SK-N-SH (cell line): Measurements from ENCODE around the gene C2CD3. TPM values are rescaled to one million over a fixed set of nuclear protein-coding genes. Genes with fewer than 3 reads are reported as not detected.
A peak's percentile ranks its signal among the peaks of the same experiment; 100 is the strongest.

ENCODE experiments used
- CTCF ChIA-PET: fragments of 300-600, 350-600 bp; formaldehyde crosslinking; extraction: SDS; loops from one replicate; lab custom pipeline; 2021; lab: Yijun Ruan, JAX
- POLR2A ChIA-PET: fragments of 350-600 bp; sonication (Branson Sonifier 250); formaldehyde crosslinking; extraction: SDS; loops from one replicate; lab custom pipeline; 2020; ENCODE audit warnings: antibody characterized with exemption, inconsistent platforms; lab: Yijun Ruan, JAX
- DNase-seq: peaks from one replicate; pipeline ENCODE4 v3.0.0; 2012
- H2AFZ ChIP-seq: fragments of 200-600 bp; sonication (generic); 2 replicates; pipeline ENCODE4 v1.8.1; 2016; ENCODE audit warnings: antibody characterized with exemption, mild to moderate bottlenecking, low read depth
- H3F3A ChIP-seq: fragments of 200-600 bp; sonication (generic); replicated peaks from 2 replicates; pipeline ENCODE3; 2016; ENCODE audit warnings: antibody characterized with exemption, mild to moderate bottlenecking; ENCODE audit not compliant: insufficient read depth
- H3K27ac ChIP-seq, 2 experiments: fragments of 200-500 bp in 1 of 2; fragments of 200-600 bp in 1 of 2; sonication (Bioruptor generic) in 1 of 2; sonication (generic), shearing (Covaris generic) in 1 of 2; 2 replicates each; pipeline versions ENCODE4 v1.5.1 to v1.6.1; 2014 to 2016; ENCODE audit warnings: low read depth in 2 of 2, inconsistent platforms in 1 of 2, low read length in 1 of 2, mild to moderate bottlenecking in 1 of 2, mixed read lengths in 1 of 2
- H3K27me3 ChIP-seq: fragments of 200-600 bp; sonication (generic), shearing (Covaris generic); 2 replicates; pipeline ENCODE4 v1.6.1; 2016; ENCODE audit warnings: mixed run types; ENCODE audit not compliant: insufficient read depth
- H3K36me3 ChIP-seq, 2 experiments: fragments of 200-500 bp in 1 of 2; fragments of 200-600 bp in 1 of 2; sonication (Bioruptor generic) in 1 of 2; sonication (generic) in 1 of 2; replicated peaks in 1 of 2; 2 replicates each; pipeline versions ENCODE3 to v1.5.1; 2014 to 2016; ENCODE audit warnings: low read length in 1 of 2, mild to moderate bottlenecking in 1 of 2; ENCODE audit not compliant: insufficient read depth in 2 of 2, control insufficient read depth in 1 of 2
- H3K4me1 ChIP-seq, 2 experiments: fragments of 200-500 bp in 1 of 2; fragments of 200-600 bp in 1 of 2; sonication (Bioruptor generic) in 1 of 2; sonication (generic), shearing (Covaris generic) in 1 of 2; 2 replicates each; pipeline versions ENCODE4 v1.5.1 to v1.6.1; 2014 to 2016; ENCODE audit warnings: low read depth in 1 of 2, low read length in 1 of 2, mixed run types in 1 of 2; ENCODE audit not compliant: insufficient read depth in 2 of 2, control insufficient read depth in 1 of 2
- H3K4me2 ChIP-seq: fragments of 200-600 bp; sonication (generic), shearing (Covaris generic); 2 replicates; pipeline ENCODE4 v1.6.1; 2017; ENCODE audit warnings: mixed run types
- H3K4me3 ChIP-seq, 2 experiments: fragments of 200-500 bp in 1 of 2; fragments of 200-600 bp in 1 of 2; sonication (Bioruptor generic) in 1 of 2; sonication (generic), shearing (Covaris generic) in 1 of 2; 2 replicates each; pipeline versions ENCODE4 v1.5.1 to v1.8.1; 2014 to 2016; ENCODE audit warnings: low read depth in 2 of 2, inconsistent platforms in 1 of 2, low read length in 1 of 2, mild to moderate bottlenecking in 1 of 2, mixed read lengths in 1 of 2, moderate library complexity in 1 of 2
- H3K79me2 ChIP-seq: fragments of 200-600 bp; sonication (generic); 2 replicates; pipeline ENCODE4 v1.8.1; 2017; ENCODE audit warnings: mild to moderate bottlenecking; ENCODE audit not compliant: insufficient read depth
- H3K9ac ChIP-seq: fragments of 200-600 bp; sonication (generic); 2 replicates; pipeline ENCODE4 v1.6.1; 2017; ENCODE audit warnings: mixed run types
- H3K9me2 ChIP-seq: fragments of 200-600 bp; sonication (generic); 2 replicates; pipeline ENCODE4 v1.6.1; 2017; ENCODE audit warnings: mixed run types
- H3K9me3 ChIP-seq: fragments of 200-600 bp; sonication (generic); 2 replicates; pipeline ENCODE4 v1.6.1; 2017; ENCODE audit warnings: mixed run types, mild to moderate bottlenecking, moderate library complexity
- H4K20me1 ChIP-seq: fragments of 200-600 bp; sonication (generic); 2 replicates; pipeline ENCODE4 v1.6.1; 2017; ENCODE audit warnings: mild to moderate bottlenecking, mixed run types; ENCODE audit not compliant: insufficient read depth
- ELF1 ChIP-seq: IDR thresholded peaks from 2 replicates; pipeline ENCODE4 v1.4.0; 2012
- EP300 ChIP-seq, 2 experiments: IDR thresholded peaks; 2 replicates each; pipeline versions ENCODE4 v1.4.0 to v1.6.1; 2012; ENCODE audit warnings: borderline replicate concordance in 1 of 2, low read depth in 1 of 2, low read length in 1 of 2
- GATA2 ChIP-seq: sonication (generic); formaldehyde crosslinking; IDR thresholded peaks from 2 replicates; pipeline ENCODE4 v1.5.0; 2020; ENCODE audit warnings: mild to moderate bottlenecking, missing genetic modification reagents
- IRF3 ChIP-seq: fragments of 150-350 bp; IDR thresholded peaks from 2 replicates; pipeline ENCODE4 v1.6.1; 2016; ENCODE audit warnings: mild to moderate bottlenecking, low read depth, low read length
- JUND ChIP-seq: IDR thresholded peaks from 2 replicates; pipeline ENCODE4 v1.4.0; 2012
- MAX ChIP-seq: IDR thresholded peaks from 2 replicates; pipeline ENCODE4 v1.4.0; 2012; ENCODE audit warnings: low read depth
- MEF2A ChIP-seq: IDR thresholded peaks from 2 replicates; pipeline ENCODE4 v1.4.0; 2012; ENCODE audit warnings: low read depth, borderline replicate concordance
- MXI1 ChIP-seq: IDR thresholded peaks from 2 replicates; pipeline ENCODE4 v1.6.1; 2012; ENCODE audit warnings: mild to moderate bottlenecking, low read depth, low read length, improper control_type of control experiment
- NFIC ChIP-seq: IDR thresholded peaks from 2 replicates; pipeline ENCODE4 v1.4.0; 2012; ENCODE audit warnings: borderline replicate concordance
- PBX3 ChIP-seq: IDR thresholded peaks from 2 replicates; pipeline ENCODE4; 2012
- POLR2AphosphoS5 ChIP-seq: IDR thresholded peaks from 2 replicates; pipeline ENCODE4 v1.6.1; 2012; ENCODE audit warnings: low read depth, low read length
- RAD21 ChIP-seq: IDR thresholded peaks from 2 replicates; pipeline ENCODE4 v1.6.1; 2012; ENCODE audit warnings: mild to moderate bottlenecking, low read length
- REST ChIP-seq: IDR thresholded peaks from 2 replicates; pipeline ENCODE4 v1.6.1; 2012; ENCODE audit warnings: mild to moderate bottlenecking, low read depth, low read length, moderate library complexity
- RXRA ChIP-seq: IDR thresholded peaks from 2 replicates; pipeline ENCODE4 v1.4.0; 2012; ENCODE audit warnings: low read depth, mild to moderate bottlenecking, borderline replicate concordance
- SIN3A ChIP-seq: IDR thresholded peaks from 2 replicates; pipeline ENCODE4 v1.6.1; 2012; ENCODE audit warnings: low read depth, mild to moderate bottlenecking, low read length, moderate library complexity, borderline replicate concordance
- SMC3 ChIP-seq: IDR thresholded peaks from 2 replicates; pipeline ENCODE4 v1.6.1; 2012; ENCODE audit warnings: low read depth, low read length, improper control_type of control experiment
- TCF12 ChIP-seq: IDR thresholded peaks from 2 replicates; pipeline ENCODE4 v1.4.0; 2012
- TEAD4 ChIP-seq: IDR thresholded peaks from 2 replicates; pipeline ENCODE4 v1.4.0; 2012; ENCODE audit warnings: mild to moderate bottlenecking, borderline replicate concordance; ENCODE audit not compliant: insufficient read depth
- YY1 ChIP-seq: IDR thresholded peaks from 2 replicates; pipeline ENCODE4 v1.4.0; 2012; ENCODE audit warnings: low read depth, mild to moderate bottlenecking
- WGBS: methylation state at CpG from one replicate; pipeline ENCODE4 v1.1.6; 2017; ENCODE audit warnings: low lambda C conversion rate; 5-methylcytosine and 5-hydroxymethylcytosine counted together
- polyA plus RNA-seq, 3 experiments: library from polyadenylated mRNA; depleted of rRNA; stranded (reverse); fragments of >200 nt; gene quantifications; 2 replicates each; pipeline ENCODE4 v1.2.3, GENCODE V29; 2012
- TF ChIP-seq, protein P1 (sequence below): fragments of 150-350 bp; IDR thresholded peaks from 2 replicates; pipeline ENCODE4 v1.6.1; 2017; ENCODE audit warnings: antibody characterized with exemption, low read length, low read depth, borderline replicate concordance
- TF ChIP-seq, protein P2 (sequence below): IDR thresholded peaks from 2 replicates; pipeline ENCODE4 v1.4.0; 2012; ENCODE audit warnings: low read depth, borderline replicate concordance

Gene C2CD3
- polyA plus RNA-seq, 1 of the 3 experiments (the other 2 are of a cell fraction), result 7.0 TPM

DNA sequence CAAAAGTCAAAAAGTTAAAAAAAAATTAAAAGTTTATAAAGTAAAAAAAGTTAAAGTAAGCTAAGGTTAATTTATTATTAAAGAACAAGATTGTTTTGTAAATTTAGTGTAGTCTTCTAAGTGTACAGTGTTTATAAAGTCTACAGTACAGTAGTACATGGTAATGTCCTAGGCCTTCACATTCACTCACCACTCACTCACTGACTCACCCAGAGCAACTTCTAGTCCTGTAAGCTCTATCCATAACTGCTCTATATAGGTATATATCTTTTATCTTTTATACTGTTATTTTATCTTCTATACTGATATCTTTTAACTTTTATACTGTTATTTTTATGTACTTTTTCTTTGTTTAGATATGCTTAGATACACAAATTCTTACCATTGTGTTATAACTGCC is 11.2 kb downstream of the C2CD3 start:
- CTCF ChIA-PET, result interaction anchor here (0.6 kb wide), 1 partner anchor 1299 kb away, joined by 3 read pairs; no protein-coding TSS in a partner anchor
- Histone ChIP-seq H3K9ac (no peak overlapping the region), H3K4me3 (no peak overlapping the region), H3K27me3 (no peaks in the 10 kb centered on the region), H3K36me3 (peaks cover 22 to 33% of the 10 kb centered on the region in 2 experiments)
- TF ChIP-seq NFIC (no peak), MAX (no peak)
- TF ChIP-seq, all 33 proteins: peak for 0
- Histone ChIP-seq H3K4me2 (no peak overlapping the region), H3F3A (peaks cover 10% of the 10 kb centered on the region), H4K20me1 (no peaks in the 10 kb centered on the region), H3K79me2 (peaks cover 37% of the 10 kb centered on the region), H3K4me1 (peaks cover 0 to 6% of the 10 kb centered on the region in 2 experiments; a peak in 2 of 4 replicates), H2AFZ (no peak overlapping the region), H3K9me2 (no peaks in the 10 kb centered on the region), H3K27ac (no peak overlapping the region), H3K9me3 (no peaks in the 10 kb centered on the region)
- no peak for DNase-seq
- POLR2A ChIA-PET, result no interaction called here

DNA sequence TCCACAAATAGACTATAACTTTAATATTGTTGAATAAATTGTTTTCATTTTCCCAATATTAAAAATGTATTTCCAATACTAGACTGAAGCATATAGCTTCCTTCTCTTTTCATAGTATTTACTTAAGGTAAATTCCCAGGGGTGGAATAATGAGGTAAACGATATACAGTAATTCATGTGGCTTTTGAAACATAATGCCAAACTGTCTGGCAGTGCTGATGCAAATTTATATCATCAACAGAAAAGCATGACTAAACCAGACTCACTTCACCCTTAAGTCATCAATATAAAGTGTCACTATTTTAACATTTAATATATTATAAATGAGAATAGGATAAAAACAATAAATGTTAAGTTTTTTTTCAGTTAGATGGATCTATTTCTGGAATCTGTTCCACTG is 13.6 kb downstream of the C2CD3 start:
- Histone ChIP-seq H3F3A (peaks cover 18% of the 10 kb centered on the region), H3K4me1 (peaks cover 0 to 12% of the 10 kb centered on the region in 2 experiments; a peak in 2 of 4 replicates), H4K20me1 (no peaks in the 10 kb centered on the region), H3K27ac (0 out of 4 replicates have a peak overlapping the region, but pooled peaks of 1 of the 2 experiments have one; percentile 5), H2AFZ (no peak overlapping the region), H3K4me2 (no peak overlapping the region), H3K27me3 (no peaks in the 10 kb centered on the region), H3K9me3 (no peaks in the 10 kb centered on the region), H3K79me2 (peaks cover 62% of the 10 kb centered on the region), H3K9me2 (no peaks in the 10 kb centered on the region), H3K36me3 (peaks cover 18 to 22% of the 10 kb centered on the region in 2 experiments), H3K9ac (no peak overlapping the region), H3K4me3 (no peak overlapping the region)
- WGBS, result 69% methylated on average over 1 of the region's 1 CpG
- DNase-seq, result no peak
- TF ChIP-seq, protein P1, sequence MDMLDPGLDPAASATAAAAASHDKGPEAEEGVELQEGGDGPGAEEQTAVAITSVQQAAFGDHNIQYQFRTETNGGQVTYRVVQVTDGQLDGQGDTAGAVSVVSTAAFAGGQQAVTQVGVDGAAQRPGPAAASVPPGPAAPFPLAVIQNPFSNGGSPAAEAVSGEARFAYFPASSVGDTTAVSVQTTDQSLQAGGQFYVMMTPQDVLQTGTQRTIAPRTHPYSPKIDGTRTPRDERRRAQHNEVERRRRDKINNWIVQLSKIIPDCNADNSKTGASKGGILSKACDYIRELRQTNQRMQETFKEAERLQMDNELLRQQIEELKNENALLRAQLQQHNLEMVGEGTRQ, result no peak
- TF ChIP-seq, protein P2, sequence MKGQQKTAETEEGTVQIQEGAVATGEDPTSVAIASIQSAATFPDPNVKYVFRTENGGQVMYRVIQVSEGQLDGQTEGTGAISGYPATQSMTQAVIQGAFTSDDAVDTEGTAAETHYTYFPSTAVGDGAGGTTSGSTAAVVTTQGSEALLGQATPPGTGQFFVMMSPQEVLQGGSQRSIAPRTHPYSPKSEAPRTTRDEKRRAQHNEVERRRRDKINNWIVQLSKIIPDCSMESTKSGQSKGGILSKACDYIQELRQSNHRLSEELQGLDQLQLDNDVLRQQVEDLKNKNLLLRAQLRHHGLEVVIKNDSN, result no peak
- TF ChIP-seq IRF3, result no peak
- TF ChIP-seq POLR2AphosphoS5, result no peak
- no peak for TF ChIP-seq RAD21
- peak; percentile 57 for TF ChIP-seq PBX3
- no peak for TF ChIP-seq MXI1
- no peak for TF ChIP-seq MEF2A
- no peak for TF ChIP-seq ELF1
- TF ChIP-seq TCF12, result peak; percentile 9; the same call in 1 of the 2 replicates
- no peak for TF ChIP-seq RXRA
- no peak for TF ChIP-seq YY1
- TF ChIP-seq JUND, result 0 out of 2 replicates have a peak, but pooled peaks have one; percentile 19
- no peak for TF ChIP-seq TEAD4
- TF ChIP-seq EP300 (IDR thresholded peaks at IDR 0.05; ENCODE audit: borderline replicate concordance in 1 of 2, low read depth in 1 of 2, low read length in 1 of 2), result no peak
- no peak for TF ChIP-seq GATA2
- no peak for TF ChIP-seq SMC3
- no peak for TF ChIP-seq REST
- TF ChIP-seq SIN3A, result no peak
- CTCF ChIA-PET, result no interaction called here
- POLR2A ChIA-PET, result no interaction called here
